GM18505 (cell line): ENCODE data around the gene MFSD8.
"Not testable (repeated sequence)": the region's sequence is repeated elsewhere in the genome, so short reads cannot be mapped to it uniquely, and the experiment has no call there.

ENCODE experiments used
- ATAC-seq: cut with Tn5 transposase; IDR thresholded peaks from one replicate; pipeline ENCODE4 v1.9.1; 2021; ENCODE audit not compliant: unreplicated experiment
- POLR2A ChIP-seq: IDR thresholded peaks from 4 replicates; pipeline ENCODE4 v1.6.1; 2011; ENCODE audit warnings: borderline replicate concordance; ENCODE audit not compliant: insufficient read depth, insufficient read length; ENCODE audit errors: extremely low read depth

MFSD8 gene

GRCh38 chr4:127965062-127965802 is at the start of gene MFSD8, which contains the start of gene ABHD18:
TSS of gene MFSD8 (minus strand) at chr4:127965173. CDS start at chr4:127965133, 40 bp downstream.
TSS of gene ABHD18 (plus strand) at chr4:127965406. CDS start at chr4:127982956, 17,550 bp downstream.
- ATAC-seq: peak; percentile 94
- peak; percentile 84 for TF ChIP-seq POLR2A

- no peak for ATAC-seq
- TF ChIP-seq POLR2A: no peak
Observed at GRCh38 chr4:128009428-128009827, 44.5 kb upstream of the MFSD8 start.

- ATAC-seq: no peak
- TF ChIP-seq POLR2A: no peak
Observed at GRCh38 chr4:128006592-128006991, 41.6 kb upstream of the MFSD8 start.

GRCh38 chr4:127997534-127998388 is 32.8 kb upstream of the MFSD8 start:
- no peak for TF ChIP-seq POLR2A
- peak; percentile 96 for ATAC-seq

- ATAC-seq: not testable (repeated sequence)
Observed at GRCh38 chr4:127996521-127996920, 31.5 kb upstream of the MFSD8 start.

GRCh38 chr4:127995776-127996175 is 30.8 kb upstream of the MFSD8 start:
- TF ChIP-seq POLR2A: no peak
- ATAC-seq: no peak

DNA sequence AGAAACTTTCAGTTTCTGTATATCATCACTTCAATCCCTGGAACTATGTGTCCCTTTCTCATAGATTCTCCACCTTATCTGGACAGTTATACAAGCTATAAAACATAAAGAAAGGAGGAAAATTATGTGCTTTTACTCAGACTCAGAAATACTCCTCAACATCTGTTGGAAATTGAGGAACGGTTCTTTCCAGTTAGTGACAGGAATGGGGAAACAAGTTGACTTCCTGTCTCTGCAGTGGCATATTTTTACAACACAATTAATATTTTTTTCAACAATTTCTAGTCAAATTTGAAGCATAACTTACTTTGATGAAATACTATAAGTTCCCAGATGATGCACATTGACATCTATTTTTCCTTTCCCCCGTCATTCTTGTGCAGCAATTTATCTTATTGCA is 28.2 kb upstream of the MFSD8 start:
- no peak for ATAC-seq
- TF ChIP-seq POLR2A: no peak

DNA sequence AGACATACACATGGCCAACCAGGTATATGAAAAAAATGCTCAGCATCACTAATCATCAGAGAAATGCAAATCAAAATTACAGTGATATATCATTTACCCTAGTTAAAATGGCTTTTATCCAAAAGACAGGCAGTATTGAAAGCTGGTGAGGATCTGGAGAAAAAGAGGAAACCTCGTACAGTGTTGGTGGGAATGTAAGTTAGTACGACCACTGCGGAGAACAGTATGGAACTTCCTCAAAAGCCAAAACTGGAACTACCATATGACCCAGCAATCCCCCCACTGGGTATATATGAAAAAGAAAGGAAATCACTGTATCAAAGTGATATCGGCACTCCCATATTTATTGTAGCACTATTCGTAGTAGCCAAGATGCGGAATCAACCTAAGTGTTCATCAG is 23.7 kb upstream of the MFSD8 start:
- TF ChIP-seq POLR2A: no peak
- no peak for ATAC-seq

DNA sequence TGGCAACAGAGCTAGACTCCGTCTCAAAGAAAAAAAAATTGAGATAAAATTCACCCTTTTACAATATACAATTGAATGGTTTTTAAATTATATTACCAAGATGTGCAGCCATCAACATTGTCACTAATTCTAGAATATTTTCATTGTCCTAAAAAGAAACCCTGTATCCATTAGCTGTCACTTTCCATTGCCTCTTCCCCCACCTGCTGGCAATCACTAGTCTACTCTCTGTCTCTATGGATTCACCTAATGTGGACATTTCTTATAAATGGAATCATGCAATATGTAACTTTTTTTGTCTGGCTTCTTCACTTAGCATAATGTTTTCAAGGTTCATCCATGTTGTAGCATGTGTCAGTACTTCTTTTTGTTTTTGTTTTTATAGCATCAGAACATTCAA is 21.0 kb upstream of the MFSD8 start:
- no peak for ATAC-seq
- no peak for TF ChIP-seq POLR2A

GRCh38 chr4:127982445-127982844 is 17.5 kb upstream of the MFSD8 start:
- ATAC-seq: no peak
- no peak for TF ChIP-seq POLR2A

DNA sequence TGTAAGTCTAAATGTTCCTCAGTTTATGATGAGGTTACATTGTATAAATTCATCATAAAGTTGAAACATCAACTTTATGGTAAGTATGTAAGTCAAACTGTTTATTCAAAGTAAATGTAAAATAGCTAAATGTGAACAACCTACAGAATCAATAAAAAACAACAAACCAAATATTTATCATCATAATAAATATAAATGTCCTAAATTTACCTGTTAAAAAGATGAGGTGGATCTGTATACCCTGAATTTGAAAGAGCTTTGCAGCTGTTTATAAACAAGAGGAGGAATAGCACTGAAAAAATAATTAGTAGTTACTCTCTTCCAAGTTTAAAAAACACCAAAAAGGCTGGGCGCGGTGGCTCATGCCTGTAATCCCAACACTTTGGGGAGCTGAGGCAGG is 14.0 kb upstream of the MFSD8 start:
- ATAC-seq: no peak
- no peak for TF ChIP-seq POLR2A

DNA sequence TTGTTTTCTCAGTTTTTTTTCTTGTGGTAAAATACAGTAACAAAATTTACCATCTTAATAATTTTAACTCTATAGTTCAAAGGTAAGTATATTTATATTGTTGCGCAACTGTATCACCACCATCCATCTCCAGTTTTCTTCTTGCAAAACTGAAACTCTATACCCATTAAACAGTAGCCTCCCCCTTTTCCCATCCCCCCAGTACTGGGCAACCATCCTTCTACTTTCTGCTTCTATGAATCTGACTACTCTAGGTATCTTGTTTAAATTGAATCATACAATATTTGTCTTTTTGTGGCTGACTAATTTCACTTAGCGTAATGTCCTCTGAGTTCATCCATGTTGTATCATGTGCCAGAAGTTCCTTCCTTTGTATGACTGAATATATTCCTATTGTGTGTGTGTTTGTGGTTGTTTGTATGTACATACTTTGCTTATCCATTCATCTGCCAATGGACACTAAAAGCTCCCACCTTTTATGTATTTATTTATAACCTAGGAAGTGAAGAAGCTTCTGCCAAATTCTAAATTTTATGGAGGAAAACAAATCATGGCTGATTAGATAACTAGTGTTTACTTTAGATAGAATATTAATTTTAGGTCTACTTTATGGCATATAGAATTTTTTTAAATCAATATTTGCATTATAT is 10.3 kb upstream of the MFSD8 start:
- TF ChIP-seq POLR2A: no peak
- no peak for ATAC-seq

DNA sequence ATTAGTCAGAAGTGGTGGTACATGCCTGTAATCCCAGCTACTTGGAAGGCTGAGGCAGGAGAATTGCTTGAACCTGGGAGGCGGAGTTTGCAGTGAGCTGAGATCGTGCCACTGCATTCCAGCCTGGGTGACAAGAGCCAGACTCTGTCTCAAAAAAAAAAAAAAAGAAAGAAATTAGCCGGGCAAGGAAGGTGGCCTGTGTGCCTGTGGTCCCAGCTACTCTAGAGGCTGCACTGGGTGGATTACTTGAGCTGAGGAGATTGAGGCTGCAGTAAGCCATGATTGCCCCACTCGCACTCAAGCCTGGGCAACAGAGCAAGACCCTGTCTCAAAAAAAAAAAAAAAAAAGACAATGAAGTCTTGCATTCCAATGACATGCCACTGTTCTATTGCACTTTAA is 6.0 kb upstream of the MFSD8 start:
- not testable (repeated sequence) for ATAC-seq

DNA sequence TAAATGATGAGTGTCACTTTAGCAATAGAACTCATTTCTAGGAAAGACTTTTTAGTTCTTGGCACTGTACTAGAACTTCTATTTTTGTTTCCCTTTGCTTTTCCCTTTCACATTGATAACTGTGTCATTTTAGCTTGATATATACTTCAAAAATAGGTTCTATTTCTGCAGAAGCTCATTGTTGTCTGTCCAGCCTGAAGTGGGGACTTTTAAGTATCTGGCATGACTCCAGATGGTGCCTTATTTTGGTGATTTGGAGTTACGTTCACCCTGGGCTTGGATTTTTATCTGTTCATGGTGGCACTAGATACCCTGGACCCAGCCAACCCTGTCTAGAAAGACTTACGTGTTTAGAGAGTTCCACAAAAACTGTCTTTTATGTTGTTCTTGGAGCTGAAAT is 3.6 kb upstream of the MFSD8 start:
- no peak for ATAC-seq
- no peak for TF ChIP-seq POLR2A
